Thymus (tissue), 11 donors: ENCODE data around the gene WNT2. TPM values are rescaled to one million over a fixed set of nuclear protein-coding genes. Genes with fewer than 3 reads are reported as not detected.
"Not testable (repeated sequence)": the region's sequence is repeated elsewhere in the genome, so short reads cannot be mapped to it uniquely, and the experiment has no call there.

Experiments
- DNase-seq, 9 donors: peaks; one replicate each; pipeline ENCODE4 v3.0.0-alpha.2; 2013; ENCODE audit warnings: low spot score in 9 of 9, low read depth in 6 of 9, missing footprints in 1 of 9
- H3K27ac ChIP-seq, 2 donors: one replicate each; pipeline ENCODE4 v1.5.1; 2013; ENCODE audit warnings: control low read depth in 1 of 2, low read depth in 1 of 2, low read length in 1 of 2, mild to moderate bottlenecking in 1 of 2, moderate library complexity in 1 of 2
- H3K27me3 ChIP-seq, 2 donors: one replicate each; pipeline ENCODE4 v1.5.1; 2013; ENCODE audit warnings: low read length in 1 of 2; ENCODE audit not compliant: control insufficient read depth in 2 of 2, insufficient read depth in 1 of 2
- H3K36me3 ChIP-seq, 2 donors: one replicate each; pipeline ENCODE4 v1.5.1; 2013; ENCODE audit warnings: low read length in 1 of 2, mild to moderate bottlenecking in 1 of 2, moderate library complexity in 1 of 2; ENCODE audit not compliant: control insufficient read depth in 2 of 2, insufficient read depth in 2 of 2
- H3K4me1 ChIP-seq, 2 donors: one replicate each; pipeline ENCODE4 v1.5.1; 2013; ENCODE audit warnings: low read length in 2 of 2; ENCODE audit not compliant: control insufficient read depth in 2 of 2, insufficient read depth in 2 of 2
- H3K4me3 ChIP-seq, 2 donors: one replicate each; pipeline ENCODE4 v1.5.1; 2013; ENCODE audit warnings: low read length in 2 of 2, control low read depth in 1 of 2, mild to moderate bottlenecking in 1 of 2
- H3K9me3 ChIP-seq, 2 donors: one replicate each; pipeline ENCODE4 v1.5.1; 2013; ENCODE audit warnings: low read length in 1 of 2, mild to moderate bottlenecking in 1 of 2; ENCODE audit not compliant: control insufficient read depth in 2 of 2, insufficient read depth in 1 of 2
- WGBS: extraction: QIAGEN DNeasy Blood & Tissue Kit; methylation state at CpG from one replicate; pipeline ENCODE4 v1.1.7; 2013; 5-methylcytosine and 5-hydroxymethylcytosine counted together
- polyA plus RNA-seq: library from polyadenylated mRNA; stranded (reverse); fragments of 200-250 nt; gene quantifications from one replicate; pipeline ENCODE4 v1.2.3, GENCODE V29; 2013
- total RNA-seq: library from RNA; stranded (reverse); fragments of 120-200 nt; gene quantifications from one replicate; pipeline ENCODE4 v1.2.4, GENCODE V29; 2013
- donor health status: healthy.

Gene WNT2
- total and polyA plus RNA-seq, 2 donors = 0.14 to 0.24 TPM

- Histone ChIP-seq H3K36me3 (no peaks in the 10 kb centered on the region), H3K9me3 (no peaks in the 10 kb centered on the region), H3K4me3 (no peak overlapping the region), H3K27ac (no peak overlapping the region), H3K4me1 (no peaks in the 10 kb centered on the region), H3K27me3 (no peaks in the 10 kb centered on the region)
- WGBS = 89% methylated on average over 2 of the region's 2 CpGs
- DNase-seq = no peak
Measured at GRCh38 chr7:117262546-117262945, 60.3 kb downstream of the WNT2 start.

- H3K36me3 ChIP-seq = no peaks in the 10 kb centered on the region
- H3K27me3 ChIP-seq = no peaks in the 10 kb centered on the region
- no peak for DNase-seq
- H3K4me1 ChIP-seq = no peaks in the 10 kb centered on the region
- H3K4me3 ChIP-seq = no peak overlapping the region
- 41% methylated on average over 1 of the region's 1 CpG for WGBS
- H3K27ac ChIP-seq = no peak overlapping the region
- H3K9me3 ChIP-seq = no peaks in the 10 kb centered on the region
Measured at GRCh38 chr7:117259615-117260014, 63.2 kb downstream of the WNT2 start.

GRCh38 chr7:117251687-117252086, 71.2 kb downstream of the WNT2 start:
- Histone ChIP-seq H3K27me3 (no peaks in the 10 kb centered on the region), H3K9me3 (no peaks in the 10 kb centered on the region), H3K4me1 (no peaks in the 10 kb centered on the region), H3K4me3 (no peak overlapping the region), H3K36me3 (no peaks in the 10 kb centered on the region), H3K27ac (no peak overlapping the region)
- DNase-seq = no peak
- 97% methylated on average over 4 of the region's 4 CpGs for WGBS

GRCh38 chr7:117250801-117251200, 72.1 kb downstream of the WNT2 start:
- H3K36me3 ChIP-seq = no peaks in the 10 kb centered on the region
- 94% methylated on average over 4 of the region's 4 CpGs for WGBS
- no peaks in the 10 kb centered on the region for H3K27me3 ChIP-seq
- H3K9me3 ChIP-seq = no peaks in the 10 kb centered on the region
- H3K27ac ChIP-seq = no peak overlapping the region
- H3K4me3 ChIP-seq = no peak overlapping the region
- DNase-seq = no peak
- H3K4me1 ChIP-seq = no peaks in the 10 kb centered on the region

- Histone ChIP-seq H3K4me3 (no peak overlapping the region), H3K27ac (no peak overlapping the region), H3K4me1 (no peaks in the 10 kb centered on the region), H3K27me3 (no peaks in the 10 kb centered on the region), H3K36me3 (no peaks in the 10 kb centered on the region), H3K9me3 (no peaks in the 10 kb centered on the region)
- DNase-seq = no peak
Measured at GRCh38 chr7:117250245-117250644, 72.6 kb downstream of the WNT2 start.

- H3K9me3 ChIP-seq = no peaks in the 10 kb centered on the region
- H3K4me1 ChIP-seq = no peaks in the 10 kb centered on the region
- WGBS = 75% methylated on average over 5 of the region's 5 CpGs
- no peaks in the 10 kb centered on the region for H3K27me3 ChIP-seq
- H3K36me3 ChIP-seq = no peaks in the 10 kb centered on the region
- DNase-seq = no peak
- H3K27ac ChIP-seq = no peak overlapping the region
- no peak overlapping the region for H3K4me3 ChIP-seq
Measured at GRCh38 chr7:117249696-117250095, 73.2 kb downstream of the WNT2 start.

- no peaks in the 10 kb centered on the region for H3K36me3 ChIP-seq
- H3K4me3 ChIP-seq = no peak overlapping the region
- no peak overlapping the region for H3K27ac ChIP-seq
- H3K9me3 ChIP-seq = no peaks in the 10 kb centered on the region
- no peaks in the 10 kb centered on the region for H3K27me3 ChIP-seq
- H3K4me1 ChIP-seq = no peaks in the 10 kb centered on the region
- 91% methylated on average over 5 of the region's 5 CpGs for WGBS
- no peak for DNase-seq
Measured at GRCh38 chr7:117248829-117249228, 74.0 kb downstream of the WNT2 start.

GRCh38 chr7:117247809-117248208, 75.0 kb downstream of the WNT2 start:
- WGBS = 85% methylated on average over 4 of the region's 4 CpGs
- no peak for DNase-seq
- Histone ChIP-seq H3K27me3 (no peaks in the 10 kb centered on the region), H3K36me3 (no peaks in the 10 kb centered on the region), H3K9me3 (no peaks in the 10 kb centered on the region), H3K4me1 (no peaks in the 10 kb centered on the region), H3K4me3 (no peak overlapping the region), H3K27ac (no peak overlapping the region)

GRCh38 chr7:117245703-117246102, 77.2 kb downstream of the WNT2 start:
- H3K9me3 ChIP-seq, H3K27me3 ChIP-seq, H3K4me1 ChIP-seq, DNase-seq, H3K27ac ChIP-seq, H3K4me3 ChIP-seq, H3K36me3 ChIP-seq: not testable (repeated sequence)
- WGBS = 94% methylated on average over 2 of the region's 2 CpGs

- DNase-seq = no peak
- WGBS = 88% methylated on average over 3 of the region's 3 CpGs
- H3K36me3 ChIP-seq = no peaks in the 10 kb centered on the region
- no peaks in the 10 kb centered on the region for H3K27me3 ChIP-seq
- H3K9me3 ChIP-seq = no peaks in the 10 kb centered on the region
- H3K4me3 ChIP-seq = no peak overlapping the region
- H3K27ac ChIP-seq = no peak overlapping the region
- no peaks in the 10 kb centered on the region for H3K4me1 ChIP-seq
Measured at GRCh38 chr7:117243390-117243789, 79.5 kb downstream of the WNT2 start.
